ENCODE results near the gene GTF3C1.

Gene GTF3C1

DNA sequence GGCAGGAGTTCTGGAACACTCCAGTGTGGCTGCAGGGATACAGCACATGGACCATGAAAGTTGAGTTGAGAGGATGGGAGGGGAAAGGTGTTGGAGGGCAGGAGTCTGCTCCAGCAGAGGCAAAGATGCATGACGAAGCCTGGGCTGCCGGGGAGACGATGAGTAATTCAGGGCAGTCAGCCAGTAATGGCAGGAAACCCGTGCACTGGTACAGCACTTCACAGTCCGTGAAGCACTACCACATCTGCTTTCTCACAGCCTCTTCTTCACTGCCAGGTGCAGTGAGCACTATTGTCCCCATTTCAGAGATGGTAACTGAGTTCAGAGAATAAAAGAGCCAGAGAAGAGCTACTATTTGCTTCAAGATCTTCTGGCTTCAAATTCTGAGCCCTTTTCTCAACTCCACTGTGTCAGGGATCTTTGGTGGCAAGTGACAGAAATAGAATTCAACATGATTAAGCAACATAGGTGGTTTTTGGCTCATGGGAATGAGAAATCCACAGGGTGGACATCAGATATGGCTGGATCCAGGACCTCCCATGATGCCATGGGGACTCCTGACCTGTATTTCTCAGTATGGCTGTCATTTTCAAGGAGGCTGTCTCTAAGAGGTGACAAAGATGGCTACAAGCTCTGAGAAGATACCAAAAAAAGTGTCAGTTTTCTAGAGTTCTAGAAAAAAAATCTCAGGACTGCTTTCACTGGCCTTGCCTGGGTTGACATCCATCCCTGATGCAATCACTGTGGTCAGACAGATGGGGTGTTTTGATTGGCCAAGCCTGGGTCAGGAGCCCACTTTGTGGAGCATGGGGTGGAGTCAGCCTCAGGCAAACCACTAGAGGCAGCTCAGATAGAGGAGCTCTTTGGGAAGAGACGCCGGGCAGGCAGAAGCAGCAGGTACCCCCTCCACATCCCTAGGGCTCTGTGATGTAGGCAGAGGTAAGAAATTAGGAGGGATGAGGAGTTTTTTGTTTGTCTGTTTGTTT lies 123.0 kb downstream of the GTF3C1 start:
- DNase-seq (ENCODE audit: low read depth), result peak; percentile 68

DNA sequence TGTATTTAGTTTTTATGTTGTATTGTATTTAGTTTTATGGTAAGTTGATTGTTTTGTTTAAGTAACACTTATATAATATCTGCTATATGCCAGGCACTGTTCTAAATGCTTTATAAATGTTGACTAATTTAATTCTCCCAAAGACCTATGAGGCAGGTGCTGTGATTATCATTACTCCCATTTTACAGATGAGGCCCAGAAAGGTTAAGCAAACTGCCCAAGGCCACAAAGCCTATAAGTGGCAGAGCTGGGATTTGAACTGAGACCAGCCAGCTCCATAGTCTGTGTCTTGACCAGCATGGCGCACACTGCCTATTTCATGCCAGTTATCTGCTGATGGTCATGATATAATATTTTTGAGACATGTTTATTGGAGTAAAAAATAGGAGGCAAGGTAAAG lies 123.8 kb downstream of the GTF3C1 start:
- no peak for DNase-seq (ENCODE audit: low read depth)

GRCh38 chr16:27424772-27425498 lies 124.8 kb downstream of the GTF3C1 start:
- DNase-seq (ENCODE audit: low read depth), result no peak

DNA sequence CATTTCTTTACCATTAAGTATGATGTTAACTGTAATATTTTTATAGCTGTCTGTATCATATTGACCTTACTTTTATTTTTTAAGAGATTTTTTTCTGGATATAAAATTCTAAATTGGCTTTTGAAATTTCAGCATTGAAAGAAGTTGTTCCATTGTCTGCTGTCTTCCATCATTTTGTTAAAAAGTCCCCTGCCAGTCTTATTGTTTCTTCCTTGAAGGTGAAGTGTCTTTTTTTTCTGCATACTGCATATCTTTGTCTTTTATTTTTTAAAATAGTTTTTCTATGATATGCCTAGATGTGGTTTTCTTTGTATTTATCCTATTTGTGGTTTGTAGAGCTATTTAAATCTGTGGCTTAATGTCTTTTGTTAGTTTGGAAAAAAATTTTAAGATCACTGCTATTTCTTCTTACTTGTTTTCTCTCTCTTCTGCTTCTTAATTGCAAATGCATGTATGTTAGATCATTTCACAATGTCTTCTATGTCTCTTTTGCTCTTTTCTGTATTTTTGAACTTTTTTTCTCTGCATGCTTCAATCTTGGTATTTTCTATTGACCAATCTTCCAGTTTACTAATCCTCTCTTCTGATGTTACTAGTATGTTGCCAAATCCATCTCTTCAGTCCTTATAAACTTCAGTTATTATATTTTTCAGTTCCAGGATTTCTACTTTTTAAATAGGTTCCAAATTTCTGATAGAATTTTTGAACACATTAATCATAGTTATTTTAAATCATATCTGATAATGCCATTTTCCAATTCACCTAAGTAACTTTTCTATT lies 127.6 kb downstream of the GTF3C1 start:
- no peak for DNase-seq (ENCODE audit: low read depth)

DNA sequence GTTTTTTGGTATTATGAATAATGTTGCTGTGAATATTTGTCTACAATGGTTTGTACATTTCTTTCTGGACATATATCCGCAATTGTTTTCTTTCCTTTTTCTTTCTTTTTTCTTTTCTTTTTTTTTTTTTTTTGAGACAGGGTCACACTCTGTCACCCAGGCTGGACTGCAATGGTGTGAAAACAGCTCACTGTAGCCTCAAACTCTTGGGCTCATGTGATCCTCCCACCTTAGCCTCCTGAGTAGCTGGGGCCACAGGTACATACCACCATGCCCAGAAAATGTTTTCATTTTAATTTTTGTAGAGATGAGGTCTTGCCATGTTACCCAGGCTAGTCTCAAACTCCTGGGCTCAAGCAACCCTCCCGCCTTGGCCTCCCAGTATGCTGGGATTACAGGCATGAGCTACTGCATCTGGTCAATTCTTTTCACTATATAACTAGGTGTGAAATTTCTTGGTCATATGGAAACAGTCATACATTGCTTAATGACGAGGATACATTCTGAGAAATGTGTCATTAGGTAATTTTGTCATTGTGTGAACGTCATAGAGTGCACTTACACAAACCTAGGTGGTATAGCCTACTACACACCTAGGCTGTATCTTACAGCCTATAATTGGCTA lies 132.6 kb downstream of the GTF3C1 start:
- no peak for DNase-seq (ENCODE audit: low read depth)

- no peak for DNase-seq (ENCODE audit: low read depth)
These were observed 134.8 kb downstream of the GTF3C1 start for GRCh38 chr16:27414788-27415431.

DNA sequence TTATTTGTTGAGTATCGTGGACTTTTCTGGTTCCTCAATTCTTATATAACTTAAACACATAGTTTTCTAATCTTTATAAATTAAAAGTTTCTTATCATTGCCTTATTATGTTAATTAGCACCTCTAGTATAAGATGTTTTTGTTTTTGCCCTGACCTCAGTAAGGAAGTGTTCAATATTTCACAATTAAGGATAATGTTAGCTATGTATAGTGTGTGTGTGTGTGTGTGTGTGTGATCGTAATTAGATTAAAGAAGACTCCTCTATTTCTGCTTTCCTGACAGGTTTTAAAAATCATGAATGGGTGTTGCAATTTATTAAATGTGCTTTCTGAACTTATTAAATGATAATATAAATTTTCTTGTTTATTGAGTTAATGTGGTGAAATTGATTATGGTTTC lies 135.8 kb downstream of the GTF3C1 start:
- no peak for DNase-seq (ENCODE audit: low read depth)

- no peak for DNase-seq (ENCODE audit: low read depth)
These were observed 139.0 kb downstream of the GTF3C1 start for GRCh38 chr16:27410761-27411160.

All from stimulated activated CD8-positive, alpha-beta memory T cell treated with anti-CD3 and anti-CD28 coated beads, Interleukin-12 subunit alpha, Interleukin-12 subunit beta, amount 100 ng/mL, for 1 hour (primary cell).